Astrocyte of the spinal cord (primary cell): ENCODE measurements around the gene ADGRB2.

Source experiments
- DNase-seq: peaks from one replicate; pipeline ENCODE4 v3.0.0; 2011; ENCODE audit warnings: low read depth, low spot score
- H3K4me3 ChIP-seq: 2 replicates; pipeline ENCODE4 v1.5.1; 2011; ENCODE audit warnings: low read depth, mild to moderate bottlenecking, low read length, moderate library complexity
- CTCF ChIP-seq: IDR thresholded peaks from 2 replicates; pipeline ENCODE4 v1.5.1; 2012; ENCODE audit warnings: low read depth, mild to moderate bottlenecking, low read length, inconsistent platforms
- in situ Hi-C: cut with HindIII; loops from 2 replicates; pipeline ENCODE4 v1.10.0; 2017; ENCODE audit warnings: low sequenced_read_pairs

ADGRB2 gene

GRCh38 chr1:31776516-31776915 lies 12.4 kb upstream of the ADGRB2 start:
- no peak for TF ChIP-seq CTCF
- H3K4me3 ChIP-seq: no peak overlapping the region
- in situ Hi-C loops: no loop called here
- DNase-seq: no peak

- no peak overlapping the region for H3K4me3 ChIP-seq
- in situ Hi-C loops: no loop called here
- no peak for TF ChIP-seq CTCF
- no peak for DNase-seq
These were observed 11.9 kb upstream of the ADGRB2 start for GRCh38 chr1:31776032-31776431.

GRCh38 chr1:31775210-31775999 lies 11.3 kb upstream of the ADGRB2 start:
- no peak for DNase-seq
- TF ChIP-seq CTCF: no peak
- no peak overlapping the region for H3K4me3 ChIP-seq
- in situ Hi-C loops: no loop called here

DNA sequence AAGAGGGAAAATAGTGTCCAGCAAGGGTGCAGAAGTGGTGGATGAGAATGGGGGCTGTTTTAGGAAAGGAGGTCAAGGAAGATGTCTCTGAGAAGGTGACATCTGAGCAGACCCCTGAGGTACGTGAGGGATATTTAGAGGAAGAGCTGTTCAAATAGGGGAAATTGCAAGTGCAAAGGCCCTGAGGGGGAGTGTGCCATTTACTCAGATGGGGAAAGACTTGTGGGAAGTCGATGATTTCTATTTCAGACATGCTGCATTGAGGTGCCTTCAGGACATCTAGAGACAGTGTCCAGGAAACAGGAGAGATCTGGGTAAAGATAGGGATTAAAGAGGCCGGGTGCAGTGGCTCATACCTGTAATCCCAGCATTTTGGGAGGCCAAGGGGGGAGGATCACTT lies 10.4 kb upstream of the ADGRB2 start:
- no peak overlapping the region for H3K4me3 ChIP-seq
- in situ Hi-C loops: no loop called here
- TF ChIP-seq CTCF: no peak
- DNase-seq: no peak

- in situ Hi-C loops: no loop called here
- TF ChIP-seq CTCF: no peak
- no peak for DNase-seq
- no peak overlapping the region for H3K4me3 ChIP-seq
These were observed 9.7 kb upstream of the ADGRB2 start for GRCh38 chr1:31773861-31774260.

DNA sequence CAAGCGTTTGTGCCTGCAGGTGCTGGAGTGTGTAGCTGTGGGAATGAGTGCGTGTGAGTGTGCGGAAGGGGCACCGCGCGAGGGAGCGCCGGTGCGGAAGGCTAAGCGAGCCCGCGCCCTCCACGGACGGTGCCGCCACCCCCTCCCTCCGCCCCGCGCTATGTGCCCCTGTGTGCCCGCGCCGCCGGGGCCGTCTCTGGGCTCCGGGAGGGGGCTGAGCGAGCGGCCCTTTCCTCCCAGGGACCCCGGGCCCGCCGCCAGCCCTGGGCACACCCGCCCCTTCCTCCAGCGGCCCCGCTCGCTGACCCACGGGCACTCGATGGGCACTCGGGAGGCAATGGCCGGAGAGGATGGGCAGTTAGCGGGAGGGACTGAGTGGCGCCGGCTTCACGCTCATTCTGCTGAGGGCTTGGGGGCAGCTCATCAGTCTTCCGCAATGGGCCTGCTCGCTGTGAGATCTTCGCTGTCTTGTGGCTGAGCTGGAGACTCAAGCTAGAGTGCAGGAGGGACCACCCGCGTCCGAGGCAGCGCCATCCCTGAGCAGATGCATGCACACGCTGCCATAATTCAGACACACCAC lies 8.6 kb upstream of the ADGRB2 start:
- in situ Hi-C loops: no loop called here
- no peak for DNase-seq
- no peak for TF ChIP-seq CTCF
- H3K4me3 ChIP-seq: no peak overlapping the region
